ENCODE data around the gene HRAS.
"Not testable (repeated sequence)": the region's sequence is repeated elsewhere in the genome, so short reads cannot be mapped to it uniquely, and the experiment has no call there.

HRAS gene

DNA sequence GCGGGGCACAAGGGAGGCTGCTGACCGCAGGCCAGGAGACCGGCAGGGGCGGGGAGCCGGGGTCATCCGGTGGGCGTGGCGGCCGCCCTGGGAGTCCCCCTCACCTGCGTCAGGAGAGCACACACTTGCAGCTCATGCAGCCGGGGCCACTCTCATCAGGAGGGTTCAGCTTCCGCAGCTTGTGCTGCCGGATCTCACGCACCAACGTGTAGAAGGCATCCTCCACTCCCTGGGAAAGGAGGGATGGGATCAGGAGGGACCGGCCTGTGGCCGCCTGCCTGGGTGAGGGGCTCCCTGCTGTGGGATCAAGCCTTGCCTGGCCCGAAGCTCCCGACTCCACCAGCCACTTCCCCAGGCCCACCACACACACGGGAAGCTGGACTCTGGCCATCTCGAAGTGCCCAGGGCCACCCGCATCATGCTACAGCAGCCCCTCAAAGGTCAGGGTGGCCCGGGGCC, 2.8 kb downstream of the HRAS start:
- DNase-seq, result no peak

DNA sequence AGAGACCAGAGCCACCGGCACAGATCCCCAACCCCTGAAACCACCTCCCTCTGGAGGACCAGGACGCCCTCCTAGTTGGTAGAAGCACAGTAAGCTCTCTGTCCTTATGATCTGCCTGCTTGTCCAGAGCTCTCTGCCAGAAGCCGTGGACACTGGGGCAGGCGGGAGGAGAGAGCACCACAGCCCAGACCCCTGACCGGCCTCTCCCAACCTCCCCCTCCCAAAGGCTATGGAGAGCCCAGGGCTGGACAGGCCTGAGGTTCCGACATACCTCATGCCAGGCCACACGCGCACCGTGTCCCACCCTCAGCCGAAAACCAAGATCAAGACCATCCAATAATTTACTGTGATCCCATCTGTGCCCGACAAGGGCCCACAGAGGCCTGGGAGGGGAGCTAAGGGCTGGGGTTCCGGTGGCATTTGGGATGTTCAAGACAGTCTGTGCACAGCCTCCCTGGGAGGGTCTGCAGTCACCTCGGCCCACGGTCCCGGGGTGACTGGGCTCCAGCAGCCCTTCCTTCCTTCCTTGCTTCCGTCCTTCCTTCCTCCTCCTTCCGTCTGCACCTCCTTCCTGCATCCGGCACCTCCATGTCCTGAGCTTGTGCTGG, 3.4 kb downstream of the HRAS start:
- no peak for DNase-seq

DNA sequence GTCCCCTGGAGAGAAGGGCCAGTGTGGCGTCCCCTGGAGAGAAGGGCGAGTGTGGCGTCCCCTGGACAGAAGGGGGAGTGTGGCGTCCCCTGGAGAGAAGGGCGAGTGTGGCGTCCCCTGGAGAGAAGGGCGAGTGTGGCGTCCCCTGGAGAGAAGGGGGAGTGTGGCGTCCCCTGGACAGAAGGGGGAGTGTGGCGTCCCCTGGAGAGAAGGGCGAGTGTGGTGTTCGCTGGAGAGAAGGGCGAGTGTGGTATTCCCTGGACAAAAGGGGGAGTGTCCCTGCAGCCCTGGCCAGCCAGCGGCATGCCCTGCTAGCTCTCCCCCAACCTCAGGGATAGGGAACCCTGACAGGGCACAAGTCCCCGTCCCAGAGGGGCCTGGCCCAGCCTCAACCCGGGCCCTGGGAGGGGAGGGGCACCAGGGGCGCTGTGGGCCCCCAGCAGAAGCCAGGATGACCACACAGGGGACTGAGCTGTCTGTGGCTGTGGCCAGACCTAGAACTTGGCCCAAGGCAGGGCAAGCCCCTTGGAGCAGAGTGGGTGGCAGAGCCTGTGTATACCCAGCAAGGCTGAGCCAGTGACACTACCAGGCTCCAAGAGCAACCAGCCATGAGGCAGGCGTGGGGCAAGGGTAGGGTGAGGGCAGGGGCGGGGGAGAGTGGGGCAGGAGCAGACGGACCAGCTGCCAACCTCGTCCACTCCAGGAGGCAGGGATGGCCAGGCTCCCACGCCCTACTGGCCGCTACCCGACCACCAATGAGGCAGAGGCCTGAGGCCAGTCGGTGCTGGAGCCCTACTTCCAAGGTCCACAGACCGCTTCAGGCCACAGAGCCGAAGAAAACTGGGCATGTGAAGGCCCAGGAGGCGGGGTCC, 4.2 kb downstream of the HRAS start:
- no peak for DNase-seq

DNA sequence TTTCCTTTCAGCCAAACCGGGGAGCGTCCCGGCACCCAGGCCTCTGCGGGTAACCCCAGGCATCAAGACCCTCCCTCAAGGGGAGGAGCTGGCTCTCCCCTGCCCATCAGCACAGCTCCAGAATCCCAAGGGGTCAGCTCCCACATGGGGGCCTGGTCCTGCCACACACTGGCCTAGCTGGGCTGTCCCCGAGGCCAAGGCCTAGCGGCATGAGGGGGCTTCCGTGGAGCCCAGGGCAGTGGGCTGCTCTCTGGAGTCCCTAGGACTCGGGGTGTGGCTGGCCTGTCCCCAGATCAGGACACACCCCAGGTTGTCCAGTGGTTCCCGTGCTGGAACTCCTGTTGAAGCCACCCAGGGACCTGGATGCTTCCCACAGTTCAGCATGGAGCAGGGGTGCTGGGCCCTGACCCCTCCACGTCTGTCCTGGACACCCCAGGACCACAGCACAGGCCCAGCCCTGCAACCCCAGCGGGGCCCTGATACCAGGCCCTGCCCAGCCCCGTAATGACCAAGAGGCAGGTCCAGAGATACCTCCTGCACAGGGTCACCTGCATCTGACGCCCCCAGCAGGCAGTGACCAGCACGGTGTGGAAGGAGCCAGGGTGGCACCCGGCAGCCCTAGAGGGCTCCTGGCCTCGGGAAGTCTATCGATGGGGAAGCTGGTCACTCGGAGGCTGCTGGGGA, 5.5 kb downstream of the HRAS start:
- no peak for DNase-seq

DNA sequence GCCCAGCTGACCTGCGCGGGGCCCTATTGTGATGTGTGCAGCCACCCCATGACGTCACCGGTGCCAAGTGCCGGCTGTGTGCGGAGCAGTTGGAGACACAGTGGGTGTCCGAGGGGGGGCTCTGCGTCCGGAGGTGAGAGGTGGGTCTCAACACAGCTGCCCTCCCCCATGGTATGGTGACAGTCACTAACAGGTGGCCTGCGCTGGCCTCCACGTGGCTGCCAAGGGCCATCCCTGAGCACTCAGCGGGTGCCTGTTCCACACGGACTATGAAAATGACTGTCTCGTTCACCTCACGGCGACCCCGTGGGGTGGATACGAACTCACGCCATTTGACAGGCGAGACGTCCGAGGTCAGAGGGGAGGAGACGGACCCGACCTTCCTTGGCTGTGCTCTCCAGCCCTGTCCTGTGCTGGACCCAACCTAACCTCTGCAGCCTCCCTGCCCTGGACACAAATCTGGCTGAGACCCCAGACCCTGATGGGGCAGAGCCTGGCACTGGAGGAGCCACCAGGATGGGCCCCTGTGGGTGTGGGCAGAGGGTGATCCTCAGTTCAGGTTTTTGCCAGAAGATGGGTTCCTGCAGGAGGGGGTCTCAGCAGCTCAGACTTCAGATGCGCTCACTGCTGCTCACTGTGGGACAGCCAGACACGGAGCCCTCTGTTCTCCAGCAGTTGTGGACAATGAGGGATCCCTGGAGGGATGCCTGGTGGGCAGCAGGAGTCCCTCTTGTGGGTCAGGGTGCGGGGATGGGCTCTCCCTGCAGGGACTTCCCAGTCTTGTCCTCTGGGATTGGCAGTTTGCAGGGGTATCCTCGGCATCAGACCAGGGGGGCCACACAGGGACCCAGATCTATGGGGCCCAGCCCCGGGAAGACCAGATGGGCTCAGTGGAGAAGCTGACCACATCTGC, 6.3 kb downstream of the HRAS start:
- no peak for DNase-seq

DNA sequence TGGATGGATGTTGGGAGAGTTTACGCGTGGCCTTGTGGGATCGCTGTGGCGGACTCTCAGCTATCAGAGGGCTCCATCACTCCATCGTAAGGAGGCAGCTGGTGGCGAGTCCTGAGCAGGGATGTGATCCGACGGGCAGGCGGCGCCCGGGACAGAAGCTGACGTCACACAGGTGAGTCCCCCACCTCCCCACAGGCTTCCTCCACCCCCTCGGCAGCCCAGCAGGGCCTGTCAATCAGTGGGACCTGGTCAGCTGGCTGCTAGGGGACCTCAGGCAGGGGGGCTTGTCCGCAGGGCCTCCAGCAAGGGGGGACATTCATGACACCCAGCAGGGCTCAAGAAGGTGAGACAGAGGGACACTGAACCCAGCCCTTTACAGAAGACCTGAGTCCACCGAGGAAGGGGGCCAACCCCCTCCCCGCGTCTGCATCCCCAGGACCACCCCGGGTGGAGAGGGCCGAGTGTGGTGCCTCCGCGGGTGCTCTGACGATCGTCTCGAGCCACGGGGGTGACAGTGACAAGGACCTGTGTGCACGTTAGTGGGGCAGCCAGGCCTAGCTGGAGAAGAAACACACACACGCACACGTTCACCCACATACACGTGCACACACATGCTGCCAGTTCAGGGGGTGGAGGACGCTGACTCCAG, 7.1 kb downstream of the HRAS start:
- no peak for DNase-seq

DNA sequence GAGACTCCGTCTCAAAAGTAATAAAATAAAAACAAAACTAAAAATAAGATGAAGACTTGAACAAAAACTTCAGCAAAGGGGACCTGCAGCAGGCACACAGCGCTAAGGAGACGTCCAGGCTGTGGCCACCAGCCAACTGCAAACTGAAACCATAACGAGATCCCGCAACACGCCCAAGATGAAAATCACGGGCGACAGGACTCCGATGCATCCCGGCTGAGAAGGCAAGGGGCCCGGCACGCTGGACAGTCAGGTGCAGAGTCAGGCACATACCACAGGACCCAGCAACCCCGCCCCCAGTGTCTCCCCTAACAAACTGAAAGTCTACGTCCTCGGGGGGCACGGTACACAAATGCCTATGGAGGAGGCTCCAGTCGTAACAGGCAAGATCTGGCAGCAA, 9.2 kb downstream of the HRAS start:
- no peak for DNase-seq

DNA sequence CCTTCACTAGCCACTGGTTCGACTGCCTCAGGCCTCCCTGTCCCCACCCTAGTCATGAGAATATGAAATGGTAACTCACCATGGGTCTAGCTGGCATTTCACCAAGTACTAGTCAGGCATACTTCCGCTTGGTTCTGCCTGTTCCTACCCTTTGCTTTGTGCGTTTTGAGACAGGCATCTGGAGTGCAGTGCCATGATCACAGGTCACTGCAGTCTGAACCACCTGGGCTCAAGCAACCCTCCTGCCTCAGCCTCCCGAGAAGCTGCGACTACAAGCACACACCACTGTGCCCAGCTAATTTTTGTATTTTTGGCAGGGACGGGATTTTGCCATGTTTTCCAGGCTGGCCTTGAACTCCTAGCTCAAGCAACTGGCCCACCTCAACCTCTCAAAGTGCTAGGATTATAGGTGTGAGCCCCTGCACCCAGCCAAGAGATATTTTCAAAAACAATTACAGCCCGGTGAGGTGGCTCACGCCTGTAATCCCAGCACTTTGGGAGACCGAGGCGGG, 14.1 kb downstream of the HRAS start:
- DNase-seq, result no peak

DNA sequence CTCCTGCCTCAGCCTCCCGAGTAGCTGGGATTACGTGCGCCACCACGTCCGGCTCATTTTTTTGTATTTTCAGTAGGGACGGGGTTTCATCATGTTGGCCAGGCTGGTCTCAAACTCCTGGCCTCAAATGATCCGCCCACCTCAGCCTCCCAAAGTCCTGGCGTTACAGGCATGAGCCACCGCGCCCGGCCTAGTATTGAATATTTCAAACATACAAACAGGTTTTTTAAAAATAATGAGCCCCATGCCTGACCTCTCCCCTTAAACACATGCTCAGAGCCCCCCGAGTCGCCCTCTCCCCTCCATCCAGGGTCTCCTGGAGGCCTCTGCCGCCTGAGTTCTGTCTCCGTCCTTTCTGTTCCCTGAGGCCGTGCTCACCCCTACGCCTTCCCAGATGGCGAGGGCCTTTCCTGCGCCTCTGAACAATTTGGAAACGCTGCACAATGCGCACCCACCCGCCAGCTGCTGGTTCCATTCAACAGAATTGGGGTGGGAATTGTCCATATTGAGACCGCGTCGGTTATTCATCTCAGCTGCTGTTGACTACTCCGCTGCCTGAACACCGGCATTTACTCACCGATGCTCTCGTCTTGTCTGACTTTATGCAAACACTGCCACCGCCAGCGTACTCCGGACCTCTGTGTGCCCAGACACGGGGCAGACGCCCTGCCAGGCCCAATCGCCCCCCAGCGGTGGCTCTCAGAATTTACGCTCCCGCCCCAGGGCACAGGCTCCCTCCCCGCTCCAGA, 14.8 kb downstream of the HRAS start:
- no peak for DNase-seq

DNA sequence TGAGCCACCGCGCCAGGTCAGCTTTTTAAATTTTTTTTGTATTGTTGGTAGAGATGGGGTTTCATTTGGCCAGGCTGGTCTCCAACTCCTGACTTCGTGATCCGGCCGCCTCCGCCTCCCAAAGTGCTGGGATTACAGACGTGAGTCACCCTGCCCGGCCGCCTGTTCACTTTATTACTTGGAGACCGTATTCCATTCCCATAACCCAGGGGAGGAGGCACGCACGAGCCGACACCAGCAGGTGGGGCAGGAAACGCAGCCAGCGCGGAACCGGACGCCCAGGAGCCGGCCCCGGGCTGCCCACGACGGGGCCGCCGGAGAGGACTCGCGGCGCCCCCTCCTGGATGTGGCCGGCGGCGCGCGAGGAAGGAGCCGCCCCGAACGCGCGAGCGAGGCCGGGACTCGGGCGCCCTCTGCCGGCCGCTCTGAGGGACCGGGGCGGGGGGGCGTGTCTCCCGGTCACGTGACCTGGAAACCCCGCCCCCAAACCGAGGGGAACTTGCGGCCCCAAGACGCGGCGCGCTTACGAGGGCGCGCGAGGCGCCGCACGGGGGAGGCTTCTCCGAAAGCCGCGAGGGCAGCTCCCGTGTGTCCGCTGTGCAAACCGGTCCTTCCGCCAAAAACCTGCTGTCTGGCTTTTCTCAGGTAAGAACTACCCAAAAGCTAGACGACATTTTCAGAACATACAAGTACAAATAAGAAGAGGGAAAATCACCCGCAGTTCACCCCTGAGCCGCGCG, 16.7 kb downstream of the HRAS start:
- DNase-seq, result peak; percentile 84 to 96

DNA sequence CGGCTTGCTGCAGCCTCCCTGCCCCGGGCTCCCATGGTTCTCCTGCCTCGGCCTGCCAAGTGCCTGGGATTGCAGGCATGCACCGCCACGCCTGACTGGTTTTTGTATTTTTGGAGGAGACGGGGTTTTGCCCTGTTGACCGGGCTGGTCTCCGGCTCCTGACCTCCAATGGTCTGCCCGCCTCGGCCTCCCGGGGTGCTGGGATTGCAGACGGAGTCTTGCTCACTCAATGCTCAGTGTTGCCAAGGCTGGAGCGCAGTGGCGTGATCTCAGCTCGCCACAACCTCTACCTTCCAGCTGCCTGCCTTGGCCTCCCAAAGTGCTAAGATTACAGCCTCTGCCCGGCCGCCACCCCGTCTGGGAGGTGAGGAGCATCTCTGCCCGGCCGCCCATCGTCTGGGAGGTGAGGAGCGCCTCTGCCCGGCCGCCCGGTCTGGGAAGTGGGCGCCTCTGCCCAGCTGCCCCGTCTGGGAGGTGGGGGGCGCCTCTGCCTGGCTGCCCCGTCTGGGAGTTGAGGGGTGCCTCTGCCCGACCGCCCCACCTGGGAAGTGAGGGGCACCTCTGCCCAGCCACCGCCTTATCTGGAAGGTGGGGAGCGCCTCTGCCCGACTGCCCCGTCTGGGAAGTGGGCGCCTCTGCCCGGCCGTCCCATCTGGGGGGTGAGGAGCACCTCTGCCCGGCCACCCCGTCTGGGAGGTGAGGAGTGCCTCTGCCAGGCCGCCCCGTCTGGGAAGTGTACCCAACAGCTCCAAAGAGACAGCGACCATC, 18.3 kb downstream of the HRAS start:
- DNase-seq, result not testable (repeated sequence)

DNA sequence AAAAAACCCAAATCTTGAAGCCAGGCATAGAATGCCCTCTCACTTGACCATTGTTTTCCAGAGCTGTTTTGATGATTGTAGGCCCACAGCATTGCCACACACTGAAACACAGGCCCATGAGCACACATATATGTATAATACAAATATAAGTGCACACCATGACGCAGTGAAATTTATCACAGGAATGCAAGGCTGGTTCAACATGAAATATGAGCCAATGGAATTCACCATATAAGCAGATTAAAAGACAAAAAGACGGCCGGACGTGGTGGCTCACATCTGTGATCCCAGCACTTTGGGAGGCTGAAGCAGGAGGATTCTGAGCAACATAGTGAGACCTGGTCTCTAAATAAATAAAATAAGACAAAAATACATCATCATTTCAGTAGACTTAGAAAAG, 19.0 kb downstream of the HRAS start:
- DNase-seq, result no peak

DNA sequence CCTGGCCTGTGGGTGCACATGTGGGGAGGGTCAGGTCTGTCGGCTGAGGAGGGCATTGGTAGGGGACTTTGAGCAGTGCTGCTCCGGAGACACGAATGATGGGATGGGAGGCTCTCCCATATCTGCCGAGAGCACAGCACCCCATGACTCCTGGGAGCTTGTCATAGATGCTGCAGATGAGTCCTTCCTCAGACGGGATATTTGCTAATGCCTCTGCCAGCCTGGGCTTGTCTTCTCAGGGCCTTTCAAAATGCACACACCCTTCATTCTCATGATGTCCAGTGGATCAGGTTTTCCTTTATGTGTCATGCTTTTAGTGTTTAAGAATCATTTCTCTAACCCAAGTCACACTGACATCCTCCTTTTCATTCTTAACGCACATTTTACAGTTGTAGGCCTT, 20.2 kb downstream of the HRAS start:
- DNase-seq, result no peak

DNA sequence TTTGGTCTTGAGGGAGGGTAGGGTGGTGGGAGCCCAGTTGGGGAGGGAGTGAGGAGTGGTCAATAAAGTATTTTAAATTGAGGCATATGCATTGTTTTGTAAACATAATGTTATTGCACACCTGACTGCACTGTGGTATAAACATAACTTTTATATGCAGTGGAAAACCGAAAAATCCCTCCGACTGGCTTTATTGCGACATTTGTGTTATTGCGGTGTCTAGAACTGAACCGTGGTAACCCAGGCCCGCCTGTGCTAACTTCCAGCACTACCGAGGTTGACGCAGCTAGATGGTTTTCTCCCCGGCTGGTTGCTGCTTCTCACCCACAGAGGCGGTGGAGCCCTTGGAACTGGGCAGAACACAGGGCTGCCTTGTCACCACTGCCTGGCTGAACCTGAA, 20.8 kb downstream of the HRAS start:
- no peak for DNase-seq

DNA sequence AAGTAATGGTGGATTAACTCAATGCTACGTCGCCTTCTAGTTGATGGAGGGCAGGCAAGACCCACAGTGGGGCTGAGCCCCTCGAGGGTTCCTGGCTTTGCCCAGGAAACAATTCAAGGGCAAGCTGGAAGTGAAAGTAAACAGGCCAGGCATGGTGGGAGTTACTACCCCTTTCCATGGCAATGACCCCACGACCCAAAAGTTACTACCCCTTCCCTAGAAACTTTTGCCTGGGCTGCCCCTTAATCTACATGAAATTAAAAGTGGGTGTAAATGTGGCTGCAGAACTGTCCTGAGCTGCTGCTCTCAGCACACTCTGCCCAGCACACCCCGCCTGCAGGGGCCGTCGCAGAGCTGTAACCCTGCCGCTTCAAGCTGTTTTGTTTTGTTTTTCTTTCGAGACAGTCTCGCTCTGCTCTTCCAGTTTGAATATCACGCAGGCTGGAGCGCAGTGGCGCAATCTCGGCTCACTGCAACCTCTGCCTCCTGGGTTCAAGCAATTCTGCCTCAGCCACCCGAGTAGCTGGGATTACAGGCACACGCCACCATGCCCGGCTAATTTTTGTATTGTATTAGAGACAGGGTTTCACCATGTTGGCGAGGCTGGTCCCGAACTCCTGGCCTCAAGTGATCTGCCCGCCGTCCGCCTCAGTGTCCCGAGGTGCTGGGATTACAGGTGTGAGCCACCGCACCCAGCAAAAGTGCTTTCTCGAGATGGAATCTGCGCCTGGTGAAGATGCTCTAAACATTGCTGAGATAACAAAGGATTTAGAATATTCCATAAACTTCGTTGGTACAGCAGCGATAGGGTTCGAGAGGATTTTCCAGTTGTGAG, 22.4 kb downstream of the HRAS start:
- no peak for DNase-seq

DNA sequence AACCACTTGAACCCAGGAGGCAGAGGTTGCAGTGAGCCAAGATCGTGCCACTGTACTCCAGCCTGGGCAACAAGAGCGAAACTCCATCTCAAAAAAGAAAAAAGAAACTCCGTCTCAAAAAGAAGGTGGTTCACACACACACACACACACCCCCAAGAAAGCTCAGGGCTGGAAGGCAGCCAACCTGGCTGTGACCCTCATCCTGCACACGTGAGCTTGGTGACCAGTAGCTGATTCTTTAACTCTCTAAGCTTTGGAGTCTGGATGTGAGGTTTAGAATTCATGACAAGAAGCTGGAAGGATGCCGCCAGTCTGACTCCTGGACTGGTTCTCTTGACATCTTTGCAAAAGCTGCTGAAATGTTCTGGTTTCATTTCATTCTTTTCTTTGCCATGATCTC, 26.4 kb downstream of the HRAS start:
- DNase-seq, result no peak

DNA sequence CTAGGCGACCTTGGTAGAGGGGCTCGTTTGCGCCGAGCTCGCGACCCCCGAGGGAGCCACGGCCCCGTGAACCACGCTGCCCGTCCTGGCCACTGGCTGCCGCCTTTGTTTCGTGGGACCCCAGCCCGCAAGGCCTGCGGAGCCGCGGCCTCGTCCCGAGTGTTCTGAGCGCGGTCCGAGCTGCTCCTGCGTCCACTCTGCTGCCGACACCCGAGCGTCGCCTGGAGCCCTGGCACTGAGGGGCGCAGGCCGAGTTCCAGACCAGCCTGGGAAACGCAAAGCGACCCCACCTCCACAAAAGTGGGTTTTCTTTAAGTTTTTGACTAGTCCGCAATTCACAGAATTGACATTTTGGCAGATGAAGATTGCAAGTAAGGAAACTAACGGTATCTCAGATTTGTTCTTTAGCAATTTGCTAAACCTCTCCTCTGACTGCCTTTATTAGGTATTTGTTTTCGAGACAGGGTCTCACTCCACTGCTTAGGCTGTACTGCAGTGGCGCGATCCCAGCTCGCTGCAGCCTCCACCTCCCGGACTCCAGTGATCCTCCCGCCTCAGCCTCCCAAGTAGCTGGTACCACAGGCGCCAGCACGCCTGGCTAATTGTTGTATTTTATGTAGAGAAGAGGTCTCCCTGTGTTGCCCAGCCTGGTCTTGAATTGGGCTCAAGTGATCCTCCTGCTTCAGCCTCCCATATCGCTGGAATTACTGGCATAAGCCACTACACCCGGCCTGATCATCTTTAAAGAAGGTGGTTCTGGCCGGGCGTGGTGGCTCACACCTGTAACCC, 27.5 kb downstream of the HRAS start:
- no peak for DNase-seq
